CD4-positive, alpha-beta memory T cell (primary cell): ENCODE measurements around the gene RER1. TPM values are rescaled to one million over a fixed set of nuclear protein-coding genes. Genes with fewer than 3 reads are reported as not detected.

Source experiments
- CTCF ChIA-PET: fragments of 350-600 bp; sonication (Branson Sonifier 250); formaldehyde crosslinking; loops from one replicate; lab custom pipeline; 2021; ENCODE audit warnings: inconsistent platforms; ENCODE audit not compliant: partially characterized antibody; lab: Charles Lee
- POLR2A ChIA-PET: fragments of 350-600 bp; sonication (Branson Sonifier 250); formaldehyde crosslinking; loops from one replicate; lab custom pipeline; 2021; ENCODE audit not compliant: partially characterized antibody; lab: Charles Lee
- DNase-seq, 5 donors: peaks; one replicate each; pipeline versions ENCODE4 v3.0.0 to v3.0.0-alpha.2; 2020 to 2022; ENCODE audit warnings: mixed read lengths in 1 of 5
- H3K27ac ChIP-seq: one replicate; pipeline ENCODE4 v1.7.0; 2013; ENCODE audit warnings: low read depth, low read length
- H3K27me3 ChIP-seq: 2 replicates; pipeline ENCODE4 v1.7.0; 2013; ENCODE audit warnings: mild to moderate bottlenecking, low read length, moderate library complexity; ENCODE audit not compliant: insufficient read depth
- H3K36me3 ChIP-seq: 2 replicates; pipeline ENCODE4 v1.7.0; 2013; ENCODE audit warnings: mild to moderate bottlenecking, low read length, moderate library complexity; ENCODE audit not compliant: insufficient read depth
- H3K4me1 ChIP-seq: 2 replicates; pipeline ENCODE4 v1.7.0; 2013; ENCODE audit warnings: mild to moderate bottlenecking, low read length, moderate library complexity; ENCODE audit not compliant: insufficient read depth
- H3K4me3 ChIP-seq, 2 donors: one replicate each; pipeline ENCODE4 v1.7.0; 2013; ENCODE audit warnings: low read length in 2 of 2, mild to moderate bottlenecking in 1 of 2
- H3K9me3 ChIP-seq, 2 donors: one replicate each; pipeline ENCODE4 v1.7.0; 2013; ENCODE audit warnings: low read length in 2 of 2, control low read depth in 1 of 2; ENCODE audit not compliant: control insufficient read depth in 1 of 2
- H3K27ac Mint-ChIP-seq, 7 donors: one replicate each; pipeline ENCODE4 v1.8.0; 2020 to 2021; ENCODE audit warnings: mixed read lengths in 7 of 7, mild to moderate bottlenecking in 6 of 7, inconsistent platforms in 3 of 7, moderate library complexity in 3 of 7
- H3K27me3 Mint-ChIP-seq, 2 donors: one replicate each; pipeline ENCODE4 v1.8.0; 2020 to 2021; ENCODE audit warnings: mixed read lengths in 2 of 2
- H3K36me3 Mint-ChIP-seq, 2 donors: one replicate each; pipeline ENCODE4 v1.8.0; 2020 to 2021; ENCODE audit warnings: mixed read lengths in 2 of 2, inconsistent platforms in 1 of 2, mild to moderate bottlenecking in 1 of 2
- H3K4me1 Mint-ChIP-seq, 4 donors: one replicate each; pipeline ENCODE4 v1.8.0; 2020 to 2021; ENCODE audit warnings: mixed read lengths in 4 of 4, mild to moderate bottlenecking in 1 of 4
- H3K4me3 Mint-ChIP-seq, 8 donors: one replicate each; pipeline ENCODE4 v1.8.0; 2020 to 2021; ENCODE audit warnings: mixed read lengths in 8 of 8, mild to moderate bottlenecking in 7 of 8, moderate library complexity in 6 of 8, inconsistent platforms in 3 of 8
- H3K9me3 Mint-ChIP-seq, 8 donors: one replicate each; pipeline ENCODE4 v1.8.0; 2020 to 2021; ENCODE audit warnings: mixed read lengths in 8 of 8, mild to moderate bottlenecking in 5 of 8, inconsistent platforms in 3 of 8, moderate library complexity in 1 of 8
- intact Hi-C: fragments of 100-400 bp; cut with micrococcal nuclease; formaldehyde crosslinking; loops from one replicate; pipeline ENCODE4 v1.15.1; 2023
- polyA plus RNA-seq, 2 donors: library from polyadenylated mRNA; unstranded; fragments of 300-500 nt; fragmentation: Illumina TruSeq; gene quantifications; one replicate each; pipeline ENCODE4 v1.2.3, GENCODE V29; 2021
- total RNA-seq, 2 experiments: library from RNA; stranded (reverse); gene quantifications; one replicate each; pipeline ENCODE4 v1.2.3, GENCODE V29; 2021

RER1 gene
- total and polyA plus RNA-seq, 4 experiments from 2014 or later: 131 to 221 (median 150) TPM

GRCh38 chr1:2419416-2419815 lies 27.8 kb downstream of the RER1 start:
- Mint-ChIP-seq H3K27ac (no peak overlapping the region), H3K4me3 (no peak overlapping the region)

DNA sequence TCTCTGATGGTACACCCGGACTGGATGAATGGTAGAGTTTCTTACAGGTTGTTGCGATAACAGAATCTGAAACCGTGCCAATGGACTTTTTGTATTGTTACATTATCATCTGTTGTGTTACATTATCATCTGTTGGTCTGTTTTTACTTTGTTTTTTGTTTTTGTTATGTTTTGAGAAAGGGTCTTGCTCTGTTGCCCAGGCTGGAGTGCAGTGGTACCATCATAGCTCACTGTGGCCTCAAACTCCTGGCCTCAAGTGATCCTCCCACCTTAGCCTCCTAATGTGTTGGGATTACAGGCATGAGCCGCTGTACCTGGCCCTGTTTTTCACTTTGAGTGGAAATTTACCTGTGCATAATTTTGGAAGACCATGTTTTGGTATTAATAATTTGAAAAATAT lies 30.9 kb downstream of the RER1 start:
- Histone ChIP-seq H3K9me3 (no peaks in the 10 kb centered on the region), H3K4me1 (peaks cover 6% of the 10 kb centered on the region), H3K27me3 (no peaks in the 10 kb centered on the region), H3K27ac (no peak overlapping the region), H3K4me3 (no peak overlapping the region), H3K36me3 (no peaks in the 10 kb centered on the region)
- H3K9me3 Mint-ChIP-seq: peaks cover 0 to 14% (median 0%) of the 10 kb centered on the region in 8 donors
- ChIA-PET POLR2A (no interaction called here), CTCF (no interaction called here)
- H3K27me3 Mint-ChIP-seq: no peaks in the 10 kb centered on the region
- no peak overlapping the region for H3K4me3 Mint-ChIP-seq
- no peak overlapping the region for H3K27ac Mint-ChIP-seq
- peaks cover 0 to 11% (median under 1%) of the 10 kb centered on the region in 4 donors for H3K4me1 Mint-ChIP-seq
- H3K36me3 Mint-ChIP-seq: peaks cover 0 to 1% of the 10 kb centered on the region in 2 donors
- intact Hi-C loops: no loop called here
- DNase-seq: no peak

More at GRCh38 chr1:2419416-2419815, 27.8 kb downstream of the RER1 start:
- H3K4me1 ChIP-seq: peaks cover 37% of the 10 kb centered on the region
- Mint-ChIP-seq H3K36me3 (peaks cover 0 to 4% of the 10 kb centered on the region in 2 donors), H3K27me3 (no peaks in the 10 kb centered on the region), H3K9me3 (peaks cover 0 to 14% (median 0%) of the 10 kb centered on the region in 8 donors), H3K4me1 (peaks cover 12 to 38% (median 22%) of the 10 kb centered on the region in 4 donors)
- intact Hi-C loops: no loop called here
- H3K36me3 ChIP-seq: no peaks in the 10 kb centered on the region
- CTCF ChIA-PET: interaction anchor here (1.3 kb wide), 1 partner anchor 129 kb away, joined by 3 read pairs; no protein-coding TSS in a partner anchor
- no peaks in the 10 kb centered on the region for H3K9me3 ChIP-seq
- DNase-seq: peak in 1 of 5 donors; percentile 36
- POLR2A ChIA-PET: interaction anchor here (1.0 to 1.4 kb wide), 3 partner anchors 26 to 137 kb away, joined by 3 to 4 read pairs (median 4); partner anchors contain the start of gene TNFRSF14
- H3K4me3 ChIP-seq: no peak overlapping the region
- no peak overlapping the region for H3K27ac ChIP-seq
- no peaks in the 10 kb centered on the region for H3K27me3 ChIP-seq

DNA sequence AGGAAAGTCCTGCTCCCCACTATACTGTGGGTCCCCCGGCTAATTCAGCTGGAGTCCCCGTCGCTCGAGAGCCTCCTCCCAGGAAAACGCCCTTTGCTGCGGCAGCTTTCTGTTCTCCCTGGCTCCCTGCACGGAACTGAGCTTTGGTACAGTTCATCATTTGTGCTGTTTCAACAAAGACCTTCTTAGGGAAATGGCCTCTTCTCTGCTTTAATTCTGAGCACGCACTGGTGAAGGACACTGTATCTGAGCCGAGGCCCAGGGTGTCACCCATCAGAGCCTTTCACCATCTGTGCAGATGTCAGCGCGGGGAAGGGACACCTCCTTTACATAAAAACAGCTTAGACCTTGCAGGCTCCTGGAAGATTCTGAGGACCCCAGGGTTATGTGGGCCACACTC lies 34.3 kb downstream of the RER1 start:
- Histone ChIP-seq H3K36me3 (no peaks in the 10 kb centered on the region), H3K4me1 (no peaks in the 10 kb centered on the region), H3K4me3 (no peak overlapping the region), H3K9me3 (no peaks in the 10 kb centered on the region), H3K27me3 (no peaks in the 10 kb centered on the region), H3K27ac (no peak overlapping the region)
- intact Hi-C loops: no loop called here
- no peaks in the 10 kb centered on the region for H3K4me1 Mint-ChIP-seq
- DNase-seq: no peak
- no peak overlapping the region for H3K4me3 Mint-ChIP-seq
- no peaks in the 10 kb centered on the region for H3K27me3 Mint-ChIP-seq
- POLR2A ChIA-PET: interaction anchor here (1.2 to 1.4 kb wide), 2 partner anchors 75 to 231 kb away, joined by 3 read pairs; partner anchors contain the start of gene FAAP20
- CTCF ChIA-PET: interaction anchor here (1.1 kb wide), 1 partner anchor 10 kb away, joined by 3 read pairs; no protein-coding TSS in a partner anchor
- H3K9me3 Mint-ChIP-seq: peaks cover 0 to 14% (median 0%) of the 10 kb centered on the region in 8 donors
- H3K27ac Mint-ChIP-seq: no peak overlapping the region
- H3K36me3 Mint-ChIP-seq: peaks cover 0 to 1% of the 10 kb centered on the region in 2 donors

DNA sequence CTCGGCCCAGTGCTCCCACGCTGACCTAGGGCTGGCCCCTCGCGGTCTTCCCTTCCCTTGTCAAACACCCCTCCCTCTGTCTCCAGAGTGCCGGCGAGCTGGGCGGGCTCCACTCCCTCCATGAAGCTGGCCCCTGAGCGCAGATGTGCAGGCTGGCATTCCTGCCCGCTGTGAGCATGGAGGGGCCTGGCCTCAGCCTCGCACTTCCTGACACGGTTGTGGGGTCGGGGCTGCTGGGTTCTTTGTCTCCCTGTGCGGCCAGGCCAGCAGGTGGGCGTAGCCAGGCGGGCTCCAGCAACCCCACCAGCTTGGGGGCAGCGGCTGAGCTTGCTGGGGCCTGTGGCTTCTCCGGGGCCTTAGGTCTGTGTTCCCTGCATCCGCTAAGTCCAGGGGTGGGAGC lies 34.9 kb downstream of the RER1 start:
- H3K4me3 Mint-ChIP-seq: no peak overlapping the region
- H3K27me3 ChIP-seq: no peaks in the 10 kb centered on the region
- peaks cover 0 to 14% (median 0%) of the 10 kb centered on the region in 8 donors for H3K9me3 Mint-ChIP-seq
- no peaks in the 10 kb centered on the region for H3K36me3 ChIP-seq
- POLR2A ChIA-PET: interaction anchor here (1.2 to 1.4 kb wide), 2 partner anchors 74 to 232 kb away, joined by 3 read pairs; partner anchors contain the start of gene FAAP20
- CTCF ChIA-PET: interaction anchor here (1.1 kb wide), 1 partner anchor 11 kb away, joined by 3 read pairs; no protein-coding TSS in a partner anchor
- H3K4me1 ChIP-seq: no peaks in the 10 kb centered on the region
- no peaks in the 10 kb centered on the region for H3K9me3 ChIP-seq
- H3K4me1 Mint-ChIP-seq: no peaks in the 10 kb centered on the region
- DNase-seq: no peak
- H3K27ac ChIP-seq: no peak overlapping the region
- H3K27me3 Mint-ChIP-seq: no peaks in the 10 kb centered on the region
- H3K36me3 Mint-ChIP-seq: peaks cover 0 to 1% of the 10 kb centered on the region in 2 donors
- no peak overlapping the region for H3K4me3 ChIP-seq
- intact Hi-C loops: no loop called here
- no peak overlapping the region for H3K27ac Mint-ChIP-seq

DNA sequence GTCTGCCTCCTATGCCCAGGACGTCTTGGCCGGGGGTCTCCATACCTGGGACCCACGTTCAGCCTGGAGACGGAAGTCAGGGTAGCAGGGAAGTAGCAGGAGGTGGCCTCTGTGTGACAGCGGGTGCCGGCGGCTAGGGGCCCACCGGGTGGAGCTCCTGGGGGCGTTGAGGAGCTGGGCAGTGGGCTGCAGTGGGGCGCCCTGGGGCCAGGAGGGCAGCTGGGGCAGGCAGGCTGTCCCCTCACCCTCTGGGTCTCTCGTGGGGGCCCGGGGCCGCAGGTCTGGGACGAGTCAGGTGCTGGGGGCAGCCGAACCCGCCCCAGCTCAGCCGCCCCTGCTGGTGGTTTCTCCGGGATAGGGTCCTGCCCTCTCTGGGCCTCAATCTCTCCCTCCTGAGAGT lies 35.4 kb downstream of the RER1 start:
- H3K4me3 Mint-ChIP-seq: no peak overlapping the region
- H3K27me3 Mint-ChIP-seq: no peaks in the 10 kb centered on the region
- no peaks in the 10 kb centered on the region for H3K36me3 ChIP-seq
- H3K4me1 ChIP-seq: no peaks in the 10 kb centered on the region
- peaks cover 0 to 1% of the 10 kb centered on the region in 2 donors for H3K36me3 Mint-ChIP-seq
- no peaks in the 10 kb centered on the region for H3K4me1 Mint-ChIP-seq
- no peaks in the 10 kb centered on the region for H3K9me3 ChIP-seq
- intact Hi-C loops: no loop called here
- ChIA-PET POLR2A (interaction anchor here (1.4 kb wide), 1 partner anchor 232 kb away, joined by 3 read pairs; the partner anchor contains the start of gene FAAP20), CTCF (no interaction called here)
- H3K4me3 ChIP-seq: no peak overlapping the region
- H3K9me3 Mint-ChIP-seq: peaks cover 0 to 14% (median 0%) of the 10 kb centered on the region in 8 donors
- DNase-seq: no peak
- H3K27me3 ChIP-seq: no peaks in the 10 kb centered on the region
- H3K27ac ChIP-seq: no peak overlapping the region
- no peak overlapping the region for H3K27ac Mint-ChIP-seq

GRCh38 chr1:2427976-2428375 lies 36.3 kb downstream of the RER1 start:
- no peak overlapping the region for H3K4me3 ChIP-seq
- CTCF ChIA-PET: no interaction called here
- H3K27ac Mint-ChIP-seq: peak overlapping the region in 2 of 7 donors; percentile 46 to 61
- peaks cover 0 to 1% of the 10 kb centered on the region in 2 donors for H3K36me3 Mint-ChIP-seq
- H3K27me3 Mint-ChIP-seq: no peaks in the 10 kb centered on the region
- H3K4me3 Mint-ChIP-seq: no peak overlapping the region
- no peaks in the 10 kb centered on the region for H3K4me1 ChIP-seq
- no peaks in the 10 kb centered on the region for H3K27me3 ChIP-seq
- H3K9me3 ChIP-seq: no peaks in the 10 kb centered on the region
- POLR2A ChIA-PET: no interaction called here
- DNase-seq: no peak
- H3K36me3 ChIP-seq: no peaks in the 10 kb centered on the region
- intact Hi-C loops: no loop called here
- H3K4me1 Mint-ChIP-seq: no peaks in the 10 kb centered on the region
- no peak overlapping the region for H3K27ac ChIP-seq
- H3K9me3 Mint-ChIP-seq: peaks cover 0 to 9% (median 0%) of the 10 kb centered on the region in 8 donors

DNA sequence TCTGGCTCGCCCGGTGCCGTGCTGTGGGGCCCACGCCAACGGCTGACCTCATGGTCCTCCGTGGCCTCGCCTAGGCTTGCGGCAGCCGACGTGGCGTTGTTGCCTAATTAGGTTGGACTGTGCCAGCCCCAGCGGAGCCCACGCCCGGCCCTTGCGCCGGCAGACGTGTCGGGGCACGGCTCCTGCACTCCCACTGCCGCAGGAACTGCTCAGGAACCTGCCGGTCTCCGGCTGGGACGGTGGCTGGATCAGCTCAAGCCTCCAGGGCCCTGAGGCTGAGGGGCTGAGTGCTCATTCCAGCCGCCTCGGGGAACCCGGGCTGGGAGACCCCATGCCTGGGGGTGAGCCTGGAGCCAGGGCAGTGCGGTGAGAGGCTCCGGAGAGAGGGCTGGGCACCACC lies 36.8 kb downstream of the RER1 start:
- Histone ChIP-seq H3K27me3 (no peaks in the 10 kb centered on the region), H3K4me3 (no peak overlapping the region), H3K36me3 (no peaks in the 10 kb centered on the region), H3K27ac (no peak overlapping the region), H3K4me1 (no peaks in the 10 kb centered on the region), H3K9me3 (no peaks in the 10 kb centered on the region)
- intact Hi-C loops: no loop called here
- peaks cover 0 to 5% (median 0%) of the 10 kb centered on the region in 8 donors for H3K9me3 Mint-ChIP-seq
- POLR2A ChIA-PET: no interaction called here
- no peak overlapping the region for H3K4me3 Mint-ChIP-seq
- no peaks in the 10 kb centered on the region for H3K4me1 Mint-ChIP-seq
- no peak overlapping the region for H3K27ac Mint-ChIP-seq
- no peak for DNase-seq
- H3K27me3 Mint-ChIP-seq: no peaks in the 10 kb centered on the region
- H3K36me3 Mint-ChIP-seq: peaks cover 0 to 1% of the 10 kb centered on the region in 2 donors
- CTCF ChIA-PET: no interaction called here
